ENCODE data around the gene ANXA3.

Gene ANXA3

DNA sequence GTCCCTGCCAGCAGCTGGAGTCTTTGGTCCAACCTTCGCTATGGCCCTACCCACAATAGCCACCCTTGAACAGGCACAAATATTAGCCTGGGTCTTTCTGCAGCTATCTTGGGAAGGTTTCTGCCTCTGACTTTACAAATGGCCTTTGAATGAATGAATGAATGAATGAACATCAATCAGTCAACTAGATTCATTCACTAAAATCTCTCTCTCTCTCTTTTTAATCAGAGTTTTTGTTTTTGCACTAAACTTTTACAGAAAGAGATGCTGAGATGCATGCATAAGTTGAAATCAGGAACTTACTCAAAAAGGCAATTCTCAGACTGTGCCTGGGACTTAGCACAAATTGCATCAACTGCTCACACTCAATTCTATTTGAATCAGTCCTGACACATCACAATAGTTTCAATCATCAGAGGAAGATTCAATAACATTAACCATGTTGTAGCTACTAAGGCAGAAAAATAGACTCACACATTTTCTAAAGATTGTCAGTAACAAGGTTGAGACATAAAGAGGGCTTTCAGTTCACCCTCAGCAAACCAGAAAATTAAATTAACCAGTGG lies 55.0 kb downstream of the ANXA3 start:
- H3K4me1 ChIP-seq (ENCODE audit: low read length): peaks cover 19% of the 10 kb centered on the region
- no peaks in the 10 kb centered on the region for H4K20me1 ChIP-seq (ENCODE audit: insufficient read depth, low read length)
- no peak for DNase-seq
- H3K27ac ChIP-seq (ENCODE audit: low read length): no peak overlapping the region
- TF ChIP-seq EZH2phosphoT487 (IDR thresholded peaks at IDR 0.05; ENCODE audit: low read length): no peak
- TF ChIP-seq, protein P1, sequence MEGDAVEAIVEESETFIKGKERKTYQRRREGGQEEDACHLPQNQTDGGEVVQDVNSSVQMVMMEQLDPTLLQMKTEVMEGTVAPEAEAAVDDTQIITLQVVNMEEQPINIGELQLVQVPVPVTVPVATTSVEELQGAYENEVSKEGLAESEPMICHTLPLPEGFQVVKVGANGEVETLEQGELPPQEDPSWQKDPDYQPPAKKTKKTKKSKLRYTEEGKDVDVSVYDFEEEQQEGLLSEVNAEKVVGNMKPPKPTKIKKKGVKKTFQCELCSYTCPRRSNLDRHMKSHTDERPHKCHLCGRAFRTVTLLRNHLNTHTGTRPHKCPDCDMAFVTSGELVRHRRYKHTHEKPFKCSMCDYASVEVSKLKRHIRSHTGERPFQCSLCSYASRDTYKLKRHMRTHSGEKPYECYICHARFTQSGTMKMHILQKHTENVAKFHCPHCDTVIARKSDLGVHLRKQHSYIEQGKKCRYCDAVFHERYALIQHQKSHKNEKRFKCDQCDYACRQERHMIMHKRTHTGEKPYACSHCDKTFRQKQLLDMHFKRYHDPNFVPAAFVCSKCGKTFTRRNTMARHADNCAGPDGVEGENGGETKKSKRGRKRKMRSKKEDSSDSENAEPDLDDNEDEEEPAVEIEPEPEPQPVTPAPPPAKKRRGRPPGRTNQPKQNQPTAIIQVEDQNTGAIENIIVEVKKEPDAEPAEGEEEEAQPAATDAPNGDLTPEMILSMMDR (IDR thresholded peaks at IDR 0.05; ENCODE audit: low read length): no peak
- TF ChIP-seq EZH2 (optimal IDR thresholded peaks at IDR 0.05; ENCODE audit: low read depth, low read length): no peak
- no peaks in the 10 kb centered on the region for H3K9me3 ChIP-seq (replicated peaks; ENCODE audit: insufficient read depth, low read length)
- peaks cover 4% of the 10 kb centered on the region; the same call in 1 of the 2 replicates for H3F3A ChIP-seq (ENCODE audit: insufficient read depth, low read length)
- no peaks in the 10 kb centered on the region for H3K9me2 ChIP-seq (replicated peaks; ENCODE audit: insufficient read depth, low read length)
- H3K4me3 ChIP-seq (ENCODE audit: low read length): no peak overlapping the region
- H3K4me2 ChIP-seq (ENCODE audit: low read depth, low read length): no peak overlapping the region
- no peaks in the 10 kb centered on the region for H3K36me3 ChIP-seq (replicated peaks; ENCODE audit: insufficient read depth, low read length)
- H3K27me3 ChIP-seq (replicated peaks; ENCODE audit: insufficient read depth, low read length): no peaks in the 10 kb centered on the region
- no peak overlapping the region for H3K9ac ChIP-seq (ENCODE audit: low read length)
- no peaks in the 10 kb centered on the region for H3K79me2 ChIP-seq (ENCODE audit: low read length)
- H2AFZ ChIP-seq (ENCODE audit: low read length): no peak overlapping the region

DNA sequence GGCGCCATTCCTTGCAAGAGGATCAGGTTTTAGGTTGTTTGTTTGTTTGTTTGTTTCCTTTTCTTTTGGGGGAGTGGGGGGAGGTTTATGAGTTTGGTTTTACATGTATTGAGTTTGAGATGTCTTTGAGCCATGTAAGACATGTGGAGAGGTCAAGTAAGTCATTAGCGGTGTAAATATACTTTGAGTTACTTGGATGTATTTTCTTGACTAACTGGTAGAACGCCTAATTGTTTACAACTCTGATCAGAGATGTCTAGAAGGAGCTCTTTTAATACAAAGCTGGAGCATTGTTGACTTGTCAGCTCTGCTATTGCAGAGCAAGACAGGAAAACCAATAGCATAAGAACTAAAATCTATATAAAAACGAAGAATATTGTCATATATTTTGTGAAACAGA lies 57.1 kb downstream of the ANXA3 start:
- Histone ChIP-seq H3K4me2 (ENCODE audit: low read depth, low read length) (no peak overlapping the region), H4K20me1 (ENCODE audit: insufficient read depth, low read length) (no peaks in the 10 kb centered on the region), H3K9me3 (replicated peaks; ENCODE audit: insufficient read depth, low read length) (no peaks in the 10 kb centered on the region), H3K4me1 (ENCODE audit: low read length) (peaks cover 37% of the 10 kb centered on the region), H3K9ac (ENCODE audit: low read length) (no peak overlapping the region), H3K36me3 (replicated peaks; ENCODE audit: insufficient read depth, low read length) (no peaks in the 10 kb centered on the region), H3K9me2 (replicated peaks; ENCODE audit: insufficient read depth, low read length) (no peaks in the 10 kb centered on the region), H3K79me2 (ENCODE audit: low read length) (no peaks in the 10 kb centered on the region), H3F3A (ENCODE audit: insufficient read depth, low read length) (peaks cover 12% of the 10 kb centered on the region), H2AFZ (ENCODE audit: low read length) (no peak overlapping the region), H3K27me3 (replicated peaks; ENCODE audit: insufficient read depth, low read length) (no peaks in the 10 kb centered on the region), H3K4me3 (ENCODE audit: low read length) (no peak overlapping the region), H3K27ac (ENCODE audit: low read length) (no peak overlapping the region)
- TF ChIP-seq, protein P1 (IDR thresholded peaks at IDR 0.05; ENCODE audit: low read length): no peak
- no peak for TF ChIP-seq EZH2 (optimal IDR thresholded peaks at IDR 0.05; ENCODE audit: low read depth, low read length)
- no peak for TF ChIP-seq EZH2phosphoT487 (IDR thresholded peaks at IDR 0.05; ENCODE audit: low read length)
- no peak for DNase-seq

DNA sequence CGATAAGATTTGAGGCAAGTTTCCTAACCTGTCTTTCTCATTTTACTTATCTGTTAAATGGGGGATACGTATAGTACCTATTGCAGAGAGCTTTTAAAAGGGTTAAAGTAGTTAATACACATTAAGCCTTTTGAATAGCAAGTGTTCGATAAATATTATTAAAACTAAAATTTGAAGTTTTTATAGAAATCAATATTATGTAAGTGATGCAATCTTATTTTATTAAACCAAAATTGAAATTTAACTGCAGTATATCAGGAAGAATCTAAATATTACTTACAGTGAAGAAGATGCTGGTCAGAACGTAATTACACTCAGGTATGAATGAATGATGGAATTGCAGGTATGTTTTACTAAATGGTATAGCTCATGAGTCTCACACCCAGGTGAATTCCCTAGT lies 58.0 kb downstream of the ANXA3 start:
- H3K27ac ChIP-seq (ENCODE audit: low read length): no peak overlapping the region
- no peak overlapping the region for H2AFZ ChIP-seq (ENCODE audit: low read length)

More for the DNA sequence above, 58.0 kb downstream of the ANXA3 start:
- Histone ChIP-seq H3K4me2 (ENCODE audit: low read depth, low read length) (no peak overlapping the region), H3K36me3 (replicated peaks; ENCODE audit: insufficient read depth, low read length) (no peaks in the 10 kb centered on the region), H3K9ac (ENCODE audit: low read length) (no peak overlapping the region), H3K9me2 (replicated peaks; ENCODE audit: insufficient read depth, low read length) (no peaks in the 10 kb centered on the region), H3K9me3 (replicated peaks; ENCODE audit: insufficient read depth, low read length) (no peaks in the 10 kb centered on the region), H3K4me1 (ENCODE audit: low read length) (peaks cover 43% of the 10 kb centered on the region), H3K27me3 (replicated peaks; ENCODE audit: insufficient read depth, low read length) (no peaks in the 10 kb centered on the region), H3F3A (ENCODE audit: insufficient read depth, low read length) (peaks cover 18% of the 10 kb centered on the region), H3K79me2 (ENCODE audit: low read length) (no peaks in the 10 kb centered on the region), H3K4me3 (ENCODE audit: low read length) (no peak overlapping the region), H4K20me1 (ENCODE audit: insufficient read depth, low read length) (no peaks in the 10 kb centered on the region)
- DNase-seq: no peak
- TF ChIP-seq, protein P1 (IDR thresholded peaks at IDR 0.05; ENCODE audit: low read length): no peak
- TF ChIP-seq EZH2 (optimal IDR thresholded peaks at IDR 0.05; ENCODE audit: low read depth, low read length): no peak
- TF ChIP-seq EZH2phosphoT487 (IDR thresholded peaks at IDR 0.05; ENCODE audit: low read length): no peak
